ENCODE data around the gene ASCL5.

- no peak for TF ChIP-seq CTCF (IDR thresholded peaks at IDR 0.05; ENCODE audit: borderline replicate concordance, extremely low read depth, low read length, poor library complexity, severe bottlenecking)
- TF ChIP-seq EZH2 (IDR thresholded peaks at IDR 0.05; ENCODE audit: borderline replicate concordance, low read depth, low read length, severe bottlenecking): no peak
Measured at GRCh38 chr1:201127755-201128455, 921 bp upstream of the ASCL5 start.

Measured in DND-41 (cell line).